Measurements from ENCODE around the gene BAZ1A.
"Not testable (repeated sequence)": the region's sequence is repeated elsewhere in the genome, so short reads cannot be mapped to it uniquely, and the experiment has no call there.

BAZ1A gene

GRCh38 chr14:34858765-34859164 lies 16.4 kb downstream of the BAZ1A start:
- no peak for DNase-seq (ENCODE audit: low read depth)

DNA sequence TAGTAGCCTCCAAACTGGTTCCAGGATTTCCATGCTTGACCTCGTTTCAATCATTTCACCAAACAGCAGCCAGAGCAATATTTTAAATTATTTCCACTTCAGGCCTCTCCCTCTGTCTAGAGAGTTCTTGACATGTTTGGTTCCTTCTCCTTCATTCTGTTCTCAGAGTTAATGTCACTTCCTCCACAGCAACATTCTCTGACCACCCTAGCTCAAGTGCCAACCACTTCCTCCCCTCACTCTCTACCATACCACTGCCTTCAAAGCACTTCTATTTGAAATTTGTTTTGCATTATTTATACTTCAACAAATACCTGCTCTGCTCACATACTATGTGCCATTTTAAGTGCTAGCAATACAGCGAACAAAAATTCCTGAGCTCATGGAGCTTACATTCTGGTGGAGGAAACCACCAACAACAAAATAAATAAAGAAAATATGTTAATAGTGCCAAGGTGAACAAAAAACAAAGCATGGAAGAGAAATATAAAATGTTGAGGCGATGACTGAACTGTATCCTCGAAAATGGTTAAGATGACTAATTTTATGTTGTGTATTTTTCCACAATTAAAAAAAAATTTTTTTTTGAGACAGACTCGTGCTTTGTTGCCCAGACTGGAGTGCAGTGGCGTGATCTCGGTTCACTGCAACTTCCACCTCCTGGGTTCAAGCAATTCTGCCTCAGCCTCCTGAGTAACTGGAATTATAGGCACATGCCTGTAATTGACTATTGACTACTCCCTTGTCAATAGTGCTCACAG lies 17.3 kb downstream of the BAZ1A start:
- DNase-seq (ENCODE audit: low read depth), result no peak

DNA sequence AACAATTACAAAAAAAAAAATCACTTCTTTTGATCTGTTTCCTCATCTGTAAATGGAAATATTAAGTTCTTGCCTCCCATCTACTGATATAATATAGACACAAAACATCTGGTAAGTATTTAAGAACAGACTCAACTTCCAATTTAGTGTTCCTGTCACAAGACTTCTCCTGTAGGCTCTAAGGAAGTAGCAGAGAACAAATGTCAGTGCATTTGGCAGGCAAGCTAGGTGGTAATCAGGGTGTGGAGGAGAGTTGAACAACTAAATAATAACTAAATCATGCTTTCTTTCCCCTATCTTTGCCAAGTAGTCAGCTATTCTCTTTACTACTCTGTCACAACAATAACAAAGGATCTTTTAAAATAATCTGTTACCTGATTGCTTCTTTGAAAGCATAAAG lies 22.1 kb downstream of the BAZ1A start:
- DNase-seq (ENCODE audit: low read depth), result no peak

- no peak for DNase-seq (ENCODE audit: low read depth)
Observed at GRCh38 chr14:34851395-34851794, 23.8 kb downstream of the BAZ1A start.

DNA sequence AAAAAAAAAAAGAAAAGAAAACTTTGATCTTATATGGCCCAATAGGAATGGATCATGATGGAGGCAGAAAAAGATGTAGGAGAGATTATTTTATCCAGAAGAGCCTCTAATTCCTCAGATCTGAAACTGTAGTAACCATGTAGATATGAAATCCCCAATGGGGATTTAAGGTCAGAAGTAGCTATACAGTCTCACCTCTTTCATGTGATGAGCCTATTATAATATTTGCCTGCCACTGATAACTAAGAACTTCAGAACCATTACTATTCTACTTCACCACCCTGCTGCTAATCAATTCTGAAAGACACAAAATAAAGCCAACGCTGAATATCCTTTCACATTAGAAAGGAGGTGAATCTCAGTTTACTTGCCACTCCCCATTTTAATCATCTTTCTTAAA lies 29.3 kb downstream of the BAZ1A start:
- no peak for DNase-seq (ENCODE audit: low read depth)

GRCh38 chr14:34843011-34843554 lies 32.1 kb downstream of the BAZ1A start:
- DNase-seq (ENCODE audit: low read depth), result peak; percentile 41

GRCh38 chr14:34837801-34838322 lies 37.3 kb downstream of the BAZ1A start:
- no peak for DNase-seq (ENCODE audit: low read depth)

DNA sequence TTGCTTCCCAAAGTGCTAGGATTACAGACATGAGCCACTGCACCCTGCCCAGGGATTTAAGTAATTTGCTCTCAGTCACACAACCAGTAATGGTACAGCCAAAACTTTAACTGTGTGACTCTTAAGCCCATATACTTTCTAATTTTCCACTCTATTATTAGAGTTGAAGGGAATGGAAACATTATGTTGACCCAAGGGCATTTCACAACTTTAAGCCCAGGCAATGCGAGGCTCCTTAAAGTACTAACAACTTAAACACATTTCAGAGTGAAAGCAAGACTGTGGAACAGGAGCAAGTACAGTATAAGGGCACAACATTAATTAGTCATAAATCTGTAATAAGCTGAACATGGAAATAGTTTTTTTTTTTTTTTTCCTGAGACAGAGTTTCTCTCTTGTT lies 39.8 kb downstream of the BAZ1A start:
- no peak for DNase-seq (ENCODE audit: low read depth)

DNA sequence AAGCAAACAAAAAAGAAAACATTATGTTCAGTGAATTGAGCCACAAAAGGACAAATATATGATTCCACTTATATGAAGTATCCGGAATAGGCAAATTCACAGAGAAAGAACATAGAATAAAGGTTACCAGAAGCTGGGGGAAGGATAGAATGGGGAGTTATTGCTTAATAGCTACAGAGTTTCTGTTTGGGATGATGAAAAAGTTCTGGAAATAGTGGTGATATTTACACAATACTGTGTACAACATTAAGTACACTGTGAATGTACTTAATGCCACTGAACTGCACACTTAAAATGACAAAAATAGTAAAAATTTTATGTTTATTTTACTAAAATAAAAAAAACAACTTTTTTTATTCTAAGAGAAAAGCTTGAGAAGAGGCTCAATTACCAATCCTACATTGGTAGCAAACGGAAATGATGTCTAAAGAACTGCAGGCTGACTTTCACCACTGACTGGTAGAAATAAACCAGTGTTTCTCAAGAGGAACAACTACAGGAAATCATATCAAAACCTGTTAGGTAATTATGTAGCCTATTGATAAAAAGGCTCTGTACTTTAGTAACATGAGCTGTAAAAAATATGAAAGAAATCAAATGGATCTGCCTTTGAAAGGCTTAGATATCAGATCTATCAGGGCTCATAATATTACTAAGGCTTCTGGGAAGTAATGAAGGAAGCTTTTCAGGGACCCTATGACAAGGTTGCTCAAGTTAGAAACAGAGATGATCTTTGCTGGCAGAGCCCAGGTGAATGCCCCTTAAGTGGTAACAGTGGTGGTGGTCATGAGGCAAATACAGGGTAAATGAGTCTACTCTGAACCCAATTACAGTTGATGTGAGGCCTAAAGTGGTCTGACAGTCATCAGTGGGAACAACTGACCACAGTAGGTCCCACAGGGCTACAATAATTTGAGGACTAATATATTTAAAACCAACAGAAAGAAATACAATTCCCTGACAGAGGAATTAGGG lies 41.3 kb downstream of the BAZ1A start:
- no peak for DNase-seq (ENCODE audit: low read depth)

- DNase-seq (ENCODE audit: low read depth), result peak; percentile 24
Observed at GRCh38 chr14:34826661-34827060, 48.5 kb downstream of the BAZ1A start.

GRCh38 chr14:34824826-34825225 lies 50.3 kb downstream of the BAZ1A start:
- no peak for DNase-seq (ENCODE audit: low read depth)

- DNase-seq (ENCODE audit: low read depth), result no peak
Observed at GRCh38 chr14:34824256-34824655, 50.9 kb downstream of the BAZ1A start.

DNA sequence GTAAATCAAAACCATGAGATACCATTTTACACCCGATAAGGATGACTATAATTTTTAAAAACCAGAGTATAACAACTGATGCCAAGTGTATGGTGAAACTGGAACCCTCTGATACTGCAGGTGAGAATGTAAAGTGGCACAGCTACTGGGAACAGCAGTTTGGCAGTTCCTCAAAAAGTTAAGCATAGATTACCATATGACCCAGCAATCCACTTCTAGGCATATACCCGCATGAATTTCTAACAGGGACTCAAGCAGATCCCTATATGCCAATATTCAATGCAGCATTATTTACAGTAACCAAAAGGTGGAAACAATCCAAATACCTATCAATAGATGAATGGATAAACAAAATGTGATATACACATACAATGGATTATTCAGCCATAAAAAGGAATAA lies 57.4 kb downstream of the BAZ1A start:
- no peak for DNase-seq (ENCODE audit: low read depth)

GRCh38 chr14:34810028-34810427 lies 65.1 kb downstream of the BAZ1A start:
- no peak for DNase-seq (ENCODE audit: low read depth)

DNA sequence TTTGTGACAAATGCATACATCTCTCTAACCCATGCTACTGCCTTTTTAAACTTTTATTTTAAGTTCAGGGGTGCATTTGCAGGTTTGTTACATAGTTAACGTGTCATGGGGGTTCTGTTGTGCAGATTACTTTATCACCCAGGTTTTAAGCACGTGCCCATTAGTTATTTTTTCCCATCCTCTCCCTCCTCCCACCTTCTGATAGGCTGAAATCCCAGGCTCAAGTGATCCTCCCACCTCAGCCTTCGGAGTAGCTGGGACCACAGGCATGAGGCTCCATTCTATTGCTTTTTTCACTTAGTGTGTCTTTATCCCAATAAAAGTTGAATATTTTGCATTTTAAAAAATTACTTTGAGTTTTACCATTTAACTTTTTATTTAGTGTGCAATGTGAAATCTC lies 68.9 kb downstream of the BAZ1A start:
- DNase-seq (ENCODE audit: low read depth), result no peak

GRCh38 chr14:34804933-34805332 lies 70.2 kb downstream of the BAZ1A start:
- DNase-seq (ENCODE audit: low read depth), result no peak

- DNase-seq (ENCODE audit: low read depth), result not testable (repeated sequence)
Observed at GRCh38 chr14:34798861-34799260, 76.3 kb downstream of the BAZ1A start.

DNA sequence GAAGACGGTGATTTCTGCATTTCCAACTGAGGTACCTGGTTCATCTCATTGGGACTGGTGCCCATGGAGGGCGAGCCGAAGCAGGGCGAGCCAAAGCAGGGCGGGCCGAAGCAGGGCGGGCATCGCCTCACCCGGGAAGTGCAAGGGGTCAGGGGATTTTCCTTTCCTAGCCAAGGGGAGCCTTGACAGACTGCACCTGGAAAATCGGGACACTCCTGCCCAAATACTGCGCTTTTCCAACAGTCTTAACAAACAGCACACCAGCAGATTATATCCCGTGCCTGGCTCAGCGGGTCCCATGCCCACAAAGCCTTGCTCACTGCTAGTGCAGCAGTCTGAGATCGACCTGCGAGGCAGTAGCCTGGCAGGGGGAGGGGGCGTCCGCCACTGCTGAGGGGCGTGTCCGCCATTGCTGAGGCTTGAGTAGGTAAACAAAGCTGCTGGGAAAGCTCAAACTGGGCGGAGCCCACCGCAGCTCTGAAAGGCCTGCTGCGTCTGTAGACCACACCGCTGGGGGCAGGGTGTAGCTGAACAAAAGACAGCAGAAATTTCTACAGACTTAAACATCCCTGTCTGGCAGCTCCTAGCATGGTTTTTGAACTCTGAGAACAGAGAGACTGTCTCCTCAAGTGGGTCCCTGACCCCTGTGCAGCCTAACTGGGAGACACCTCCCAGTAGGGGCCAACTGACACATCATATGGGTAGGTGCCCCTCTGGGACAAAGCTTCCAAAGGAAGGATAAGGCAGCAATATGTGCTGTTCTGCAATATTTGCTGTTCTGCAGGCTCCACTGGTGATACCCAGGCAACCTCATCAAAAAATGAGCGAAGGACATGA lies 77.2 kb downstream of the BAZ1A start:
- DNase-seq (ENCODE audit: low read depth), result no peak

GRCh38 chr14:34796902-34797301 lies 78.3 kb downstream of the BAZ1A start:
- DNase-seq (ENCODE audit: low read depth), result no peak

- no peak for DNase-seq (ENCODE audit: low read depth)
Observed at GRCh38 chr14:34794941-34795340, 80.2 kb downstream of the BAZ1A start.

- no peak for DNase-seq (ENCODE audit: low read depth)
Observed at GRCh38 chr14:34794217-34794616, 80.9 kb downstream of the BAZ1A start.

DNA sequence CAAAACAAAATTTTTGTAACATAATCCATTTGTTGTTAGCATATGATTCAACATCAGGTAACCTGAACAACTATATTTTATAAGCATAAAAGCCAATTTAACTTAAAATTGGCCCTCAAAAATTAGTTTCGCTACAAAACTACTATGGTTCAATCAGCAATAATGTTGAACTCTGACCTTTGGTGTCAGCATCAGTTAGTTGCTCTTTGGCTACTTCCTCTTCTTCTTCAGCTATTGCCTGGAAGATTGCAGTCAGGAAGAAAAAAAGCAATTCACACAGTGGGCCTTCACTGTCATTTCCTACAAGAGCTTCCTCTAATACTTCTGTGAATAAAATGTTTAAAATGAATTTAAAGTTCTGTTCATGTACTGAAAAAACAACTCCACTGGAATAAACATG lies 82.6 kb downstream of the BAZ1A start:
- no peak for DNase-seq (ENCODE audit: low read depth)
